D721Med (cell line): ENCODE results near the gene CDRT4.

Source experiments
- DNase-seq: peaks from one replicate; pipeline ENCODE4 v3.0.0; 2011; ENCODE audit warnings: low spot score; ENCODE audit not compliant: insufficient read length
- FAIRE-seq: peaks from 2 replicates; lab custom pipeline; 2011; peaks lifted over from hg19 to GRCh38; lab: Jason Lieb, UNC
- CTCF ChIP-seq: IDR thresholded peaks from 2 replicates; pipeline ENCODE4 v1.5.1; 2012; ENCODE audit warnings: mild to moderate bottlenecking, control low read depth; ENCODE audit not compliant: insufficient read depth; ENCODE audit errors: missing control alignments

The CDRT4 gene

GRCh38 chr17:15395091-15395490 is 72.3 kb downstream of the CDRT4 start:
- TF ChIP-seq CTCF = no peak

GRCh38 chr17:15393414-15393813 is 74.0 kb downstream of the CDRT4 start:
- TF ChIP-seq CTCF = no peak
- FAIRE-seq (no peak), DNase-seq (no peak)

More at GRCh38 chr17:15395091-15395490, 72.3 kb downstream of the CDRT4 start:
- FAIRE-seq (no peak), DNase-seq (no peak)

- FAIRE-seq = no peak
- TF ChIP-seq CTCF = no peak
- DNase-seq = no peak
Observed at GRCh38 chr17:15392326-15392741, 75.1 kb downstream of the CDRT4 start.

GRCh38 chr17:15388356-15389041 is 78.9 kb downstream of the CDRT4 start:
- FAIRE-seq (no peak), DNase-seq (no peak)
- TF ChIP-seq CTCF = no peak

- FAIRE-seq (no peak), DNase-seq (no peak)
- TF ChIP-seq CTCF = no peak
Observed at GRCh38 chr17:15386083-15386482, 81.3 kb downstream of the CDRT4 start.
